B cell (primary cell): Measurements from ENCODE around the gene RPP25L. TPM values are rescaled to one million over a fixed set of nuclear protein-coding genes. Genes with fewer than 3 reads are reported as not detected.

Source experiments
- ATAC-seq: fragments of 200-7000 bp; cut with Tn5 transposase; one replicate; pipeline ENCODE4 v1.10.0; 2021; ENCODE audit warnings: low read depth, mild to moderate bottlenecking, moderate number of reproducible peaks, moderate library complexity
- CTCF ChIA-PET: fragments of 350-600 bp; sonication (Branson Sonifier 250); formaldehyde crosslinking; loops from one replicate; lab custom pipeline; 2021; ENCODE audit warnings: antibody characterized with exemption, inconsistent platforms; lab: Charles Lee
- POLR2A ChIA-PET: fragments of 350-600 bp; sonication (Branson Sonifier 250); formaldehyde crosslinking; loops from one replicate; lab custom pipeline; 2021; ENCODE audit warnings: antibody characterized with exemption; lab: Charles Lee
- DNase-seq: peaks from one replicate; pipeline ENCODE4 v3.0.0; 2013
- H2AFZ ChIP-seq: 2 replicates; pipeline ENCODE4 v1.6.1; 2012; ENCODE audit warnings: mild to moderate bottlenecking, low read depth, low read length; ENCODE audit not compliant: insufficient read depth, poor library complexity, severe bottlenecking
- H3K27ac ChIP-seq, 2 donors: 1 replicate in 1 of 2; 2 replicates in 1 of 2; pipeline ENCODE4 v1.5.1; 2012 to 2013; ENCODE audit warnings: low read length in 2 of 2, mild to moderate bottlenecking in 2 of 2, moderate library complexity in 1 of 2
- H3K27me3 ChIP-seq, 4 experiments: fragments of 200-600 bp in 1 of 4; sonication (generic) in 1 of 4; replicated peaks in 1 of 4; 1 replicate in 2 of 4; 2 replicates in 2 of 4; pipeline versions ENCODE4 v1.6.1 to v1.7.0; 2013 to 2016; ENCODE audit warnings: low read length in 3 of 4, mild to moderate bottlenecking in 2 of 4, mixed read lengths in 1 of 4, moderate library complexity in 1 of 4; ENCODE audit not compliant: insufficient read depth in 4 of 4, control insufficient read depth in 3 of 4; ENCODE audit errors: control extremely low read depth in 1 of 4
- H3K36me3 ChIP-seq, 2 experiments: replicated peaks in 1 of 2; 1 replicate in 1 of 2; 2 replicates in 1 of 2; pipeline versions ENCODE4 v1.6.1 to v1.7.1; 2013; ENCODE audit warnings: low read length in 1 of 2; ENCODE audit not compliant: insufficient read depth in 2 of 2, control insufficient read depth in 1 of 2; ENCODE audit errors: control extremely low read depth in 1 of 2, extremely low read depth in 1 of 2
- H3K4me1 ChIP-seq, 2 donors: fragments of 200-600 bp in 1 of 2; sonication (generic) in 1 of 2; 1 replicate in 1 of 2; 2 replicates in 1 of 2; pipeline versions ENCODE4 v1.5.1 to v1.6.1; 2013 to 2017; ENCODE audit warnings: low read length in 2 of 2; ENCODE audit not compliant: control insufficient read depth in 2 of 2, insufficient read depth in 2 of 2
- H3K4me2 ChIP-seq: replicated peaks from 2 replicates; pipeline ENCODE3; 2012; ENCODE audit warnings: mild to moderate bottlenecking, low read depth, low read length; ENCODE audit not compliant: poor library complexity, severe bottlenecking
- H3K4me3 ChIP-seq, 5 experiments: fragments of 200-600 bp in 1 of 5; sonication (generic) in 1 of 5; 1 replicate in 3 of 5; 2 replicates in 2 of 5; pipeline versions ENCODE4 v1.5.1 to v1.7.0; 2011 to 2016; ENCODE audit warnings: low read length in 4 of 5, mild to moderate bottlenecking in 4 of 5, low read depth in 2 of 5, control low read depth in 1 of 5, moderate library complexity in 1 of 5; ENCODE audit not compliant: insufficient read depth in 1 of 5; ENCODE audit errors: control extremely low read depth in 1 of 5, extremely low read depth in 1 of 5
- H3K79me2 ChIP-seq: fragments of 200-600 bp; sonication (generic); one replicate; pipeline ENCODE4 v1.6.0; 2016; ENCODE audit warnings: low read length; ENCODE audit not compliant: control insufficient read depth, insufficient read depth
- H3K9ac ChIP-seq: fragments of 200-600 bp; sonication (generic); 2 replicates; pipeline ENCODE4 v1.6.1; 2017; ENCODE audit warnings: mild to moderate bottlenecking, low read length, moderate library complexity
- H3K9me3 ChIP-seq, 3 donors: one replicate each; pipeline versions ENCODE4 v1.6.1 to v1.7.1; 2013; ENCODE audit warnings: low read length in 2 of 3; ENCODE audit not compliant: control insufficient read depth in 2 of 3, insufficient read depth in 1 of 3; ENCODE audit errors: control extremely low read depth in 1 of 3
- H4K20me1 ChIP-seq: 2 replicates; pipeline ENCODE4 v1.6.0; 2012; ENCODE audit warnings: mild to moderate bottlenecking, low read length; ENCODE audit not compliant: insufficient read depth, control insufficient read depth, poor library complexity, severe bottlenecking
- H3K27ac Mint-ChIP-seq: one replicate; pipeline ENCODE4 v1.8.0; 2021; ENCODE audit warnings: mixed read lengths
- H3K27me3 Mint-ChIP-seq: one replicate; pipeline ENCODE4 v1.8.0; 2021; ENCODE audit warnings: mixed read lengths
- H3K4me1 Mint-ChIP-seq: one replicate; pipeline ENCODE4 v1.8.0; 2021; ENCODE audit warnings: mixed read lengths
- H3K4me3 Mint-ChIP-seq: one replicate; pipeline ENCODE4 v1.8.0; 2021; ENCODE audit warnings: mixed read lengths
- H3K9me3 Mint-ChIP-seq: one replicate; pipeline ENCODE4 v1.8.0; 2022; ENCODE audit warnings: mixed read lengths; ENCODE audit not compliant: insufficient read depth
- EZH2 ChIP-seq: IDR thresholded peaks from 2 replicates; pipeline ENCODE4 v1.6.1; 2012; ENCODE audit warnings: borderline replicate concordance, low read depth, mild to moderate bottlenecking, moderate library complexity, low read length; ENCODE audit not compliant: insufficient read depth, poor library complexity, severe bottlenecking
- WGBS: methylation state at CpG from one replicate; pipeline ENCODE4 v1.1.5; 2013; ENCODE audit warnings: missing lambda C conversion rate; ENCODE audit not compliant: insufficient coverage; 5-methylcytosine and 5-hydroxymethylcytosine counted together
- intact Hi-C: fragments of 100-400 bp; cut with micrococcal nuclease; formaldehyde crosslinking; loops from one replicate; pipeline ENCODE4 v1.10.0; 2022
- polyA plus RNA-seq: library from polyadenylated mRNA; depleted of rRNA; stranded (reverse); fragments of >200 nt; gene quantifications from 2 replicates; pipeline ENCODE4 v1.2.3, GENCODE V29; 2012
- total RNA-seq, 2 donors: library from RNA; stranded (reverse); fragments of 120-200 nt in 1 of 2; gene quantifications; 1 replicate in 1 of 2; 2 replicates in 1 of 2; pipeline versions ENCODE4 v1.2.3 to v1.2.4, GENCODE V29; 2013 to 2022
- TF ChIP-seq, protein P1 (sequence below): fragments of 200-600 bp; IDR thresholded peaks from one replicate; pipeline ENCODE4 v1.8.0; 2022; ENCODE audit warnings: antibody characterized with exemption, mild to moderate bottlenecking

RPP25L gene
- total and polyA plus RNA-seq, 2 donors (not counting 1 experiment from before 2014, with no cell fraction given), result 20.2 to 27.0 TPM

DNA sequence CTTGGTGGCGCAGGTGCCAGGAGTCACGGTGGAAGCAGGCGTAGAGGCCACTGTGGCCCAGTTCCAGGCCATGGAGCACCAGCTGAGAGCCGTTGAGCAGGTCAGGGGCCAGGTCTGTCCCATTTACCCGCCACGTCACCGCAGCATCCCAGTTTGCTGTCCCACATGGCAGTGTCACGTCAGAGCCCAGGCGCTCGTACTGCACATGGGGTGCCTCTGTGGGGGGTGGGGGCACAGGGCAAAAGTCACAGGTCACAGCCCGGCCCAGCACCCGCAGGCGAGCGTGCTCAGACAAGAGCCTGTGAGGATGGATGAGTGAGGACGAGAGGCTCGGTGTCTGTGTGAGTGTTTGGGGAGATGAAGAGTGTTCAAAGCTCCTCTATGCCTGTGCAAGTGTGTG lies 47.3 kb downstream of the RPP25L start:
- ChIA-PET POLR2A (interaction anchor here (0.7 kb wide), 1 partner anchor 730 kb away, joined by 3 read pairs; no protein-coding TSS in a partner anchor), CTCF (no interaction called here)
- Histone ChIP-seq H3K4me2 (no peak overlapping the region), H3K9me3 (peaks cover 0 to 12% (median 7%) of the 10 kb centered on the region in 3 donors), H2AFZ (no peak overlapping the region), H3K4me1 (no peaks in the 10 kb centered on the region), H3K79me2 (no peaks in the 10 kb centered on the region), H3K36me3 (no peaks in the 10 kb centered on the region), H4K20me1 (no peaks in the 10 kb centered on the region), H3K27ac (no peak overlapping the region), H3K9ac (no peak overlapping the region), H3K27me3 (peaks cover 0 to 33% (median 2%) of the 10 kb centered on the region in 4 experiments), H3K4me3 (no peak overlapping the region)
- intact Hi-C loops, result no loop called here
- WGBS, result 93% methylated on average over 16 of the region's 16 CpGs
- Mint-ChIP-seq H3K27ac (no peak overlapping the region), H3K27me3 (peaks cover 64% of the 10 kb centered on the region), H3K9me3 (peaks cover 6% of the 10 kb centered on the region), H3K4me1 (no peaks in the 10 kb centered on the region), H3K4me3 (no peak overlapping the region)
- DNase-seq (no peak), ATAC-seq (no peak)
- TF ChIP-seq EZH2, result no peak
- TF ChIP-seq, protein P1, sequence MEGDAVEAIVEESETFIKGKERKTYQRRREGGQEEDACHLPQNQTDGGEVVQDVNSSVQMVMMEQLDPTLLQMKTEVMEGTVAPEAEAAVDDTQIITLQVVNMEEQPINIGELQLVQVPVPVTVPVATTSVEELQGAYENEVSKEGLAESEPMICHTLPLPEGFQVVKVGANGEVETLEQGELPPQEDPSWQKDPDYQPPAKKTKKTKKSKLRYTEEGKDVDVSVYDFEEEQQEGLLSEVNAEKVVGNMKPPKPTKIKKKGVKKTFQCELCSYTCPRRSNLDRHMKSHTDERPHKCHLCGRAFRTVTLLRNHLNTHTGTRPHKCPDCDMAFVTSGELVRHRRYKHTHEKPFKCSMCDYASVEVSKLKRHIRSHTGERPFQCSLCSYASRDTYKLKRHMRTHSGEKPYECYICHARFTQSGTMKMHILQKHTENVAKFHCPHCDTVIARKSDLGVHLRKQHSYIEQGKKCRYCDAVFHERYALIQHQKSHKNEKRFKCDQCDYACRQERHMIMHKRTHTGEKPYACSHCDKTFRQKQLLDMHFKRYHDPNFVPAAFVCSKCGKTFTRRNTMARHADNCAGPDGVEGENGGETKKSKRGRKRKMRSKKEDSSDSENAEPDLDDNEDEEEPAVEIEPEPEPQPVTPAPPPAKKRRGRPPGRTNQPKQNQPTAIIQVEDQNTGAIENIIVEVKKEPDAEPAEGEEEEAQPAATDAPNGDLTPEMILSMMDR, result no peak

DNA sequence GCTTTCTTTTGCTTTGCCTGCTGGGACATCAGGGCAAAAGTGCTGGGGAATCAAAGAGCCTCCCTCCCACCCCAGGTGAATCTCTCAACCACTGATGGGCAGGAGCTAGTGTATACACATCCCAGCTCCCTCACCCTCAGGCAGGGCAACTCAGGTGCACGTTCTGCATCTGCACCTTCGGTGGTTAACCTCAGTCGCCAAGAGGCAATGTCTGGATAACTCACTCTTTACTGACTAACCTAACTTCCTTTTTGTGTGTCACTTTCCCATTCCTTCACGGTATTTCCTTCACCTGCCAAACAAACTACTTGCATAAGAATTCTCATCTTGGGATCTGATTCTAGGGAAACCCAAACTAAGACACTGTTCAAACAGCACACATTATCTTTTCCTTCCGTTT lies 48.6 kb downstream of the RPP25L start:
- 56% methylated on average over 5 of the region's 5 CpGs for WGBS
- H3K79me2 ChIP-seq, result no peaks in the 10 kb centered on the region
- Mint-ChIP-seq H3K4me3 (no peak overlapping the region), H3K4me1 (no peaks in the 10 kb centered on the region), H3K9me3 (peaks cover 6% of the 10 kb centered on the region), H3K27me3 (peaks cover 68% of the 10 kb centered on the region), H3K27ac (no peak overlapping the region)
- no peak overlapping the region for H3K27ac ChIP-seq
- intact Hi-C loops, result no loop called here
- H3K9me3 ChIP-seq, result peaks cover 0 to 12% (median 7%) of the 10 kb centered on the region in 3 donors
- POLR2A ChIA-PET, result no interaction called here
- no peaks in the 10 kb centered on the region for H3K36me3 ChIP-seq
- ATAC-seq, result no peak
- H3K9ac ChIP-seq, result no peak overlapping the region
- TF ChIP-seq, protein P1, result no peak
- no peak for TF ChIP-seq EZH2
- no peak overlapping the region for H3K4me2 ChIP-seq
- no peak for DNase-seq
- H3K4me3 ChIP-seq, result no peak overlapping the region
- CTCF ChIA-PET, result interaction anchor here (0.7 to 0.8 kb wide), 2 partner anchors 28 to 69 kb away, joined by 3 to 5 read pairs; no protein-coding TSS in a partner anchor
- no peaks in the 10 kb centered on the region for H4K20me1 ChIP-seq
- H2AFZ ChIP-seq, result no peak overlapping the region
- peaks cover 0 to 32% (median 5%) of the 10 kb centered on the region in 4 experiments for H3K27me3 ChIP-seq
- no peaks in the 10 kb centered on the region for H3K4me1 ChIP-seq
